Measurements from ENCODE around the gene CPEB4.

CPEB4 gene

GRCh38 chr5:173887610-173888472, at the start of gene CPEB4:
CPEB4 (plus strand) TSS chr5:173888349; CDS start chr5:173889734, 1,385 bp downstream.
- DNase-seq (ENCODE audit: low read depth), result peak; percentile 96

GRCh38 chr5:173839117-173839713, 48.9 kb upstream of the CPEB4 start:
- no peak for DNase-seq (ENCODE audit: low read depth)

- no peak for DNase-seq (ENCODE audit: low read depth)
These were observed 47.8 kb upstream of the CPEB4 start for GRCh38 chr5:173840111-173840983.

- DNase-seq (ENCODE audit: low read depth), result no peak
These were observed 46.4 kb upstream of the CPEB4 start for GRCh38 chr5:173841710-173842109.

GRCh38 chr5:173843794-173844193, 44.4 kb upstream of the CPEB4 start:
- no peak for DNase-seq (ENCODE audit: low read depth)

GRCh38 chr5:173845321-173845720, 42.8 kb upstream of the CPEB4 start:
- DNase-seq (ENCODE audit: low read depth), result no peak

- DNase-seq (ENCODE audit: low read depth), result no peak
These were observed 41.1 kb upstream of the CPEB4 start for GRCh38 chr5:173846929-173847501.

GRCh38 chr5:173848986-173849596, 39.1 kb upstream of the CPEB4 start:
- no peak for DNase-seq (ENCODE audit: low read depth)

- no peak for DNase-seq (ENCODE audit: low read depth)
These were observed 38.2 kb upstream of the CPEB4 start for GRCh38 chr5:173849908-173850307.

GRCh38 chr5:173850659-173851058, 37.5 kb upstream of the CPEB4 start:
- DNase-seq (ENCODE audit: low read depth), result no peak

- no peak for DNase-seq (ENCODE audit: low read depth)
These were observed 36.4 kb upstream of the CPEB4 start for GRCh38 chr5:173851595-173852243.

- no peak for DNase-seq (ENCODE audit: low read depth)
These were observed 35.3 kb upstream of the CPEB4 start for GRCh38 chr5:173852790-173853359.

GRCh38 chr5:173853370-173854131, 34.6 kb upstream of the CPEB4 start:
- DNase-seq (ENCODE audit: low read depth), result no peak

- no peak for DNase-seq (ENCODE audit: low read depth)
These were observed 32.8 kb upstream of the CPEB4 start for GRCh38 chr5:173855162-173855994.

GRCh38 chr5:173855995-173856656, 32.0 kb upstream of the CPEB4 start:
- DNase-seq (ENCODE audit: low read depth), result no peak

- no peak for DNase-seq (ENCODE audit: low read depth)
These were observed 30.9 kb upstream of the CPEB4 start for GRCh38 chr5:173857234-173857633.

- DNase-seq (ENCODE audit: low read depth), result no peak
These were observed 30.0 kb upstream of the CPEB4 start for GRCh38 chr5:173858021-173858669.

Measured in activated T-helper 9 cell treated with anti-CD3 and anti-CD28 coated beads, Interleukin-2, amount 50 U/mL, for 16 hours (primary cell).